HG03469 (cell line): ENCODE data around the gene RTL3.
"Not testable (repeated sequence)": the region's sequence is repeated elsewhere in the genome, so short reads cannot be mapped to it uniquely, and the experiment has no call there.

Source experiments
- ATAC-seq: cut with Tn5 transposase; IDR thresholded peaks from one replicate; pipeline ENCODE4 v1.9.1; 2021; ENCODE audit warnings: mild to moderate bottlenecking, moderate library complexity, moderate number of reproducible peaks; ENCODE audit not compliant: unreplicated experiment

RTL3 gene

DNA sequence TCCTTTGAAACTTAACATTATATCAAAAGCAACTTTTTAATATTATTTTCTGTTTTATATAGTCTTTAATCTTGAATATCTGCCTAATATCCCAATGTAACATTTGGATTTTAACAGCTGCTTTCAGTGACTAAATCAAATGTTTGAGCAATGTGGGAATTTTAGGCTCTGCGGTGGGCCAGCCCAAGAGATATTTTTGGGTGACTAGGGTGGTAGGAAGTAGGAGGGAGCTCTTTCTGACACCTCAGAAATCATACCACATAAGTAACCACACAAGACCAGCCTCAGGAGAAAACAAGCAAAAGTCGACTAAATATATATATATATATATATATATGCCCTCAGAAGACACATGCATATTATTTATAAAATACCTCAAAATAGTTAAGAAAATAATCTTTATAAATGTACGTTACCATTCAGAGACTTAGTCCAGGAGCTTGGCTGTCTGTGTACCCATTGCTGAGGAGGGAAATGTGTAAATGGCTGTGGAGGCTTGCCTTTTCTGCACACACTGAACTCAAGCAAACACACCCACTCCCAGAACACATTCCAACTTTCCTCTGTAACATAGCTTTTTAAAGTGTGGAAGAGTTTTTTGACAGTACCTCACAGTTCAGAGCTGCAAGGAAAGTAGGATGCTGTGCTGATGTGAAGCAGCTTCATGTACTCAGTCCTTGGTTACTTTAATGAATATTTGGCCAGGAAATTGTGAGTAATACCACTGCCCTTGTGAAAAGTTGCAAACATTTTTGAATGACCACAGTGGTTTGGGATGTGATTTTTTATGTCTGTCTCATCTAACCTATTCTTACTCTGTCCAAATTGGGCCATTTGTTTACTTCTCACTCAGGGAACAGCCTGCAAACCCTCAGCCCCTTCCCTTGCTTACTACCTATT is at the start of gene RTL3:
Gene RTL3 (minus strand): TSS at position 484 of the 900 bp plus-strand sequence. CDS start 908 bp downstream, outside the sequence.
- ATAC-seq: no peak

- no peak for ATAC-seq
Measured at GRCh38 chrX:78708816-78709215, 49.7 kb upstream of the RTL3 start.

DNA sequence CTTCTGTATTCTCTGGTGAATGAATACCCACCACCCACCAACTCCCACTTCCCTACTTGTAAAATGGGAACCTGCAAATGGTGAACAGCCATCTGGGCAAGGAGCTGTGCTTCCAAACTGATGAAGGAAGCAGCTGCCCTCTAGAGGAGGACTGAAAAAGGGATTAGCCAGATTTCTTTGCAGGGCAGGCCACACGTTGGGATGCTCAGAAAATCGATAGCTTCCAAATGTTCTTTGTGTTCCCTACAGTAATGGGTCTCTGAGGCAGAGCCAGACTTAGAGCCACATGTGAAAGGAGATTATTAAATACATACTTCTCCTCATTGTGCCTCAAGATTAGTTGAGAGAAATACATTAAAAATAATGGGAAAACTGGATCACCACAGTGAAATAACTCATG is 49.1 kb upstream of the RTL3 start:
- no peak for ATAC-seq

DNA sequence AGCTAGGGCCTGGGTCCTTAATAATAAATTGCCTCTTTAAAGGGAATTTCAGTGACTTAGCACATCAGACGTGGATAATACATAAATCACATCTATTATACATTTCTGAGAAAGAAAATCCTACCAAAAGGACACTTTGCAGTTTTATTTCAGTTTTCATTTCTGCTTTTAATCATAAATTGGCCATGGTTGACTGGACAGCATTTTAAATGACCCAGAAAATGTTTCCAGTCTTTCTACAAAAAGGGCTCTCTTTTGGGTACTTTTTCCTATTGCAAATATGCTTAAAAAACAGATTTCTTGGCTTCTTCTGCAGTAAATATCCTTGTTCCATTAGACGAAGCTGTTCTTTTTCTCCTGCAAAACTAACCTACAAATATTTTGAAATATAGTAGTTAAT is 46.9 kb upstream of the RTL3 start:
- no peak for ATAC-seq

DNA sequence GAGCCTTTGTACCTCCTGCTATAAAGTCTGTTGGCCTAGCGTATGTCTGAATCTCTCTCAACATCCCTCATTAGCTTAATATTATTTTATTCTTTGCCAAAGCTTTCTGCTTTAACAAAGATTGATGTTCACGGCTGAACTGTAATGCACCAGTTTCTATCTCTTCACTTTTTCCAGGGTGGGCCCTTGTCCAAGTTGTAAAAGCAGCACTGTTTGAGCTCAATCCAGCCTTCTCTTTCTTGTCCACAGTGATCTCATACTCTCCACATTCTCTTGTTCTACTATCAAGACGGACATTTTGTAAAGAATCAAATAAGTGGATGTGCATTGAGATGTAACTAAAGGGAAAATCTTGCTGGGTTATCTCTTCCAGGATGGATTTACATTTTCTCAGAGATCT is 34.4 kb upstream of the RTL3 start:
- no peak for ATAC-seq

DNA sequence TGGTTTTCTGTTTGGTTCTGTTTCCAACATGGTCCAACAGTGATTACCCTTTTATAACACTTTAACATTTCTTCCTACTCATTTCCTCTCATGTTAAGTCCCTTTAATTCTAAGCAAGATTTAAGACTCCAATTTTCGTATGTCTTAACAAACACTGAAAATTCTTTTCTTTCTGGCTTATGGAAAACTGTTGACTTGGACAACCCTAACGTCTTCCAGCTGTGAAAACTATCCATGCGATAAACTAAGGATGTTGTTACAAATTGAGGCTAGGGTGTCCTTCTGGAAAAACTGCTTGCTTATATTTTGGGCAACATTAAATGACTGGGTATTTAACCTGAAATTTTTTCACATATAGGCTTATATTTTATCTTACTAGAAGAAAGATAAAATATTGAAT is 33.9 kb upstream of the RTL3 start:
- ATAC-seq: no peak

GRCh38 chrX:78687586-78687985 is 28.5 kb upstream of the RTL3 start:
- peak; percentile 92 for ATAC-seq

DNA sequence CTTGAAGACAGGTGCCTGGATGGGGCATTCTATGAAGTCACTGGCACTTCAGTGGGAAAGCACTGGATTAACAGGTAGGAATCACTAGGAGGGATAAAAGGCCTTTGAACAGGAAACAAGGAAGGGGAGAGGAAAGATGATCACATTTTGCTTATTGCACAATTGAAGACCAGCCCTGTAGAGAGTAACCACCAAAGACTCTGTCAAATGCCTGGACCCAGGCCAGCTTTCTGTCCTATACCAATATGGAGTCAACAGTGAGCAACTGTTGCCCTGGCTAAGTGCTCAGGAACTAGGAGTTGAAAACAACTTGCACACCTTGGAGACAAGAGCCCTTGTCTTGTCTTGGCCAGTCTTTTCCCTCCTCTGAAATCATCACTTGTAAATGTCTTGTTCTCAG is 14.1 kb upstream of the RTL3 start:
- ATAC-seq: no peak

- no peak for ATAC-seq
Measured at GRCh38 chrX:78665342-78665741, 6.2 kb upstream of the RTL3 start.

- ATAC-seq: no peak
Measured at GRCh38 chrX:78661836-78662235, 2.7 kb upstream of the RTL3 start.

- no peak for ATAC-seq
Measured at GRCh38 chrX:78659955-78660354, 827 bp upstream of the RTL3 start.

GRCh38 chrX:78658414-78658813 is 714 bp downstream of the RTL3 start:
- no peak for ATAC-seq

- ATAC-seq: no peak
Measured at GRCh38 chrX:78655642-78656041, 3.5 kb downstream of the RTL3 start.

DNA sequence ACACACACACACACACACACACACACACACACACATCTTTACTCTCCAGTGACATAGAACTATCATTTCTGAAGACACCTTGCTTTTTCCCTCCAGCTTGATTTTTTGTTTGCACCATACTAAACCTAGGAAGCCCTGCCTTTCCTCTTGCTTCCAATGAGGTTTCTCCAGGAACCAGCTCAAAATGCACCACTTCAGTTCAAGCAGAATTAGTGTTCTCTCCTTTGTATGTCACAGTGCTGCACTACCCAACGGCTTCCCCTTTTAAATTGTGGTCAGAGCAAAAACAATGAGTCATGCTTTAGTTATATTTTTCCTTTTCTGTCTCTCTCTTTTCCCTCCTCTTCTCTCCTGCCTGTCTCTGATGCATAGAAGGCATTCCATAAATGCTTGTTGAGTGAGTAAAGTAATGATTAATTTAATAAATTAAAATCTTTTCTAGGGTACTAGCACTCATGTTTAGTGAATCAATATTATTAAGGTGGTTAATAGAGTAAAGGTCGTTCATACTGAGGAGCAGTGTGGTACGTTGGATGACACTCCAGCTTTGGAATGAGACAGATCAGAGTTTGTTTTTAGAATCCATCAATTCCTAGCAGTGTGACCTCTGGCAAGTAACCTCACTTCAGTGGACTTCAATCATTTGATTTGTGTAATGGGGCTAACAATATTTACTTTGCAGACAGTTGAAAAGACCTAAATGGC is 5.9 kb downstream of the RTL3 start:
- ATAC-seq: peak; percentile 41

- ATAC-seq: peak; percentile 84
Measured at GRCh38 chrX:78650906-78651437, 8.2 kb downstream of the RTL3 start.

GRCh38 chrX:78643874-78644273 is 15.3 kb downstream of the RTL3 start:
- ATAC-seq: no peak

DNA sequence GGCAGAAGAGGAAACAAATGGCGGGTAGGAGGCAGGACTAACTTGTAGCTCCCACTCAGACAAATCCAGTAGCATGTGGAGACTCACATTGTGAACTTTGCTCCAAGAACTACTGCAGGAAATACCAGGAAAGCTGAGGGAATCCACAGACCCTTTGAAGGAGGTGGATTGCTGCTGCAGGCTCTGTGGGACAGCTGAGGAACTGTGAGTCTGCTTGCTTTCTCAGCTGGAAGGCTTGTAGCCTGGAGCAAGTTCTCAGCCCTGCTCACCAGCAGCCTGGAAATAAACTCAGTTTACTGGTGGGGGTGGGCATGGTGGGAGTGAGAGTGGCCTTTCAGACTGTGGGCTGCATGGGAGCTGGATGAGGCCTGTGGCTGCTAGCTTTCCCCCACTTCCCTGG is 16.0 kb downstream of the RTL3 start:
- ATAC-seq: no peak

- ATAC-seq: not testable (repeated sequence)
Measured at GRCh38 chrX:78636096-78636495, 23.0 kb downstream of the RTL3 start.

- no peak for ATAC-seq
Measured at GRCh38 chrX:78624962-78625909, 33.9 kb downstream of the RTL3 start.

- no peak for ATAC-seq
Measured at GRCh38 chrX:78624426-78624825, 34.7 kb downstream of the RTL3 start.

DNA sequence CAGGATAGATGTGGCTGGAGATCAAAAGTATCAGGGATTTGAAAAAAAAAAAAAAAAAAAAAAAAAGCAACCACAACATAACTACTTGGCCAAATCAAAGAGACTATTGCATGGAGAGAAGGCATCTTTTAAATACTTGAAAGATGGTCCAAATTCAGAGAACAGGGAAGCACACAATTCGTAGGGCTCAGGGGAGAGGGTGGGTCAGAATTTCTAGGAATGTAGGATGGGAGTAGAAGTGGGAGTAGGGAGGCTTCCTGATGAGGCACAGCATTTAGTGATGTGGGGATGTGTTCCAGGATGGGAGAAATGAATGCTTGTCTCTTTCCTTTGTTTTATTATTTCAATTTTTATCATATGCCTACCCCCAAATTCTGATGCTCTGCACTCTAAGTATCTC is 36.3 kb downstream of the RTL3 start:
- no peak for ATAC-seq
